GM12878 (cell line): ENCODE data around the gene SMIM22. TPM values are rescaled to one million over a fixed set of nuclear protein-coding genes. Genes with fewer than 3 reads are reported as not detected.

Source experiments
- ATAC-seq: fragments of 200-7000 bp; cut with Tn5 transposase; 3 replicates; pipeline ENCODE4 v1.9.1; 2020; ENCODE audit warnings: mild to moderate bottlenecking, moderate library complexity
- BruUV-seq: library from RNA; stranded (reverse); fragments of 400-500 nt; replicated peaks from 2 replicates; lab custom pipeline; 2021; lab: Mats Ljungman, UMichigan
- CTCF ChIA-PET: fragments of 300-600 bp; sonication (Branson Sonifier 250); formaldehyde crosslinking; extraction: SDS; loops from one replicate; lab custom pipeline; 2021; ENCODE audit warnings: inconsistent platforms; lab: Yijun Ruan, JAX
- POLR2A ChIA-PET: fragments of 350-600 bp; formaldehyde crosslinking; extraction: SDS; loops from one replicate; lab custom pipeline; 2021; ENCODE audit warnings: inconsistent platforms; lab: Charles Lee
- RAD21 ChIA-PET: fragments of 300-600 bp; sonication (Branson Sonifier 250); formaldehyde crosslinking; loops from one replicate; lab custom pipeline; 2023; ENCODE audit warnings: antibody characterized with exemption; ENCODE audit not compliant: unreplicated experiment; lab: Charles Lee
- SMC1A ChIA-PET: fragments of 300-600 bp; sonication (Branson Sonifier 250); formaldehyde crosslinking; loops from one replicate; lab custom pipeline; 2023; ENCODE audit not compliant: unreplicated experiment, uncharacterized antibody; lab: Charles Lee
- DNase-seq: peaks from one replicate; pipeline ENCODE4 v3.0.0-alpha.2; 2011; ENCODE audit warnings: low read depth, low spot score
- FAIRE-seq: peaks from 3 replicates; lab custom pipeline; 2011; peaks lifted over from hg19 to GRCh38; lab: Jason Lieb, UNC
- H2AFZ ChIP-seq: 2 replicates; pipeline ENCODE4 v1.6.0; 2011; ENCODE audit warnings: low read depth, low read length, control low read depth; ENCODE audit not compliant: control insufficient read depth
- H3K27ac ChIP-seq: 2 replicates; pipeline ENCODE4 v1.5.1; 2011; ENCODE audit warnings: control low read depth; ENCODE audit not compliant: control insufficient read depth, insufficient read depth
- H3K27me3 ChIP-seq, 2 experiments: replicated peaks in 1 of 2; 2 replicates each; pipeline versions ENCODE4 v1.6.0 to v1.6.1; 2011; ENCODE audit warnings: low read length in 1 of 2; ENCODE audit not compliant: control insufficient read depth in 2 of 2, insufficient read depth in 2 of 2
- H3K36me3 ChIP-seq, 2 experiments: 2 replicates each; pipeline ENCODE4 v1.5.1; 2011; ENCODE audit warnings: low read length in 1 of 2; ENCODE audit not compliant: control insufficient read depth in 2 of 2, insufficient read depth in 2 of 2
- H3K4me1 ChIP-seq: 2 replicates; pipeline ENCODE4 v1.6.1; 2011; ENCODE audit warnings: mild to moderate bottlenecking, low read length, moderate library complexity, mixed read lengths; ENCODE audit not compliant: control insufficient read depth, insufficient read depth
- H3K4me2 ChIP-seq: 2 replicates; pipeline ENCODE4 v1.6.0; 2011; ENCODE audit warnings: control low read depth; ENCODE audit not compliant: control insufficient read depth, insufficient read depth
- H3K4me3 ChIP-seq: fragments of 200-600 bp; sonication (generic); 2 replicates; pipeline ENCODE4 v1.5.1; 2016
- H3K79me2 ChIP-seq: 2 replicates; pipeline ENCODE4 v1.6.0; 2011; ENCODE audit warnings: low read length; ENCODE audit not compliant: control insufficient read depth, insufficient read depth
- H3K9ac ChIP-seq: 2 replicates; pipeline ENCODE4 v1.8.0; 2011; ENCODE audit warnings: low read length, control low read depth, mixed read lengths; ENCODE audit not compliant: control insufficient read depth, insufficient read depth
- H3K9me3 ChIP-seq: replicated peaks from 3 replicates; pipeline ENCODE4 v1.5.1; 2011; ENCODE audit warnings: mild to moderate bottlenecking, low read length; ENCODE audit not compliant: control insufficient read depth, insufficient read depth
- H4K20me1 ChIP-seq: 2 replicates; pipeline ENCODE4 v1.6.0; 2011; ENCODE audit not compliant: control insufficient read depth, insufficient read depth
- ATF7 ChIP-seq: fragments of 450-650 bp; IDR thresholded peaks from 2 replicates; pipeline ENCODE4 v1.6.1; 2016; ENCODE audit warnings: low read depth, mild to moderate bottlenecking
- MEF2A ChIP-seq: IDR thresholded peaks from 2 replicates; pipeline ENCODE4 v1.6.1; 2011; ENCODE audit warnings: low read depth, mild to moderate bottlenecking, low read length, moderate library complexity; ENCODE audit not compliant: insufficient read depth
- POLR2AphosphoS5 ChIP-seq: IDR thresholded peaks from 2 replicates; pipeline ENCODE4 v1.6.1; 2011; ENCODE audit warnings: mild to moderate bottlenecking, low read length, inconsistent platforms
- SMAD1 ChIP-seq: fragments of 450-650 bp; IDR thresholded peaks from 2 replicates; pipeline ENCODE4 v1.6.1; 2018; ENCODE audit warnings: mild to moderate bottlenecking, low read depth; ENCODE audit not compliant: partially characterized antibody
- SUZ12 ChIP-seq: fragments of 200-600 bp; sonication (generic); IDR thresholded peaks from one replicate; pipeline ENCODE4 v1.6.1; 2018; ENCODE audit warnings: antibody characterized with exemption, mild to moderate bottlenecking; ENCODE audit not compliant: unreplicated experiment
- WGBS: methylation state at CpG from one replicate; pipeline ENCODE4 v1.1.6; 2016; ENCODE audit warnings: low lambda C conversion rate; ENCODE audit not compliant: insufficient replicate concordance, insufficient coverage; ENCODE audit errors: missing lambda C conversion rate; 5-methylcytosine and 5-hydroxymethylcytosine counted together
- in situ Hi-C: fragments of 300-500 bp; cut with MboI; formaldehyde crosslinking; loops from 9 replicates; pipeline ENCODE4 v1.14.3; 2018; ENCODE audit warnings: mixed read lengths
- intact Hi-C: fragments of 100-400 bp; cut with micrococcal nuclease; formaldehyde crosslinking; loops from one replicate; pipeline ENCODE4 v1.14.2; 2022; ENCODE audit not compliant: unreplicated experiment
- polyA plus RNA-seq, 11 experiments: library from polyadenylated mRNA; depleted of rRNA in 4 of 11; unstranded in 6 of 11; stranded (reverse) in 5 of 11; fragments of >200 nt; fragmentation: Nextera tagmentation in 4 of 11; fragmentation: Illumina TruSeq in 1 of 11; extraction: Ambion mirVana in 4 of 11; extraction: Trizol in 1 of 11; gene quantifications; 1 replicate in 1 of 11; 2 replicates in 10 of 11; pipeline versions ENCODE4 v1.2.1 to v1.2.3, GENCODE V29; 2011 to 2016; ENCODE audit warnings: inconsistent platforms in 2 of 11, missing spikeins in 2 of 11, low read depth in 1 of 11
- total RNA-seq, 4 experiments: library from RNA; depleted of rRNA in 3 of 4; stranded (reverse); fragments of >200 nt in 3 of 4; fragmentation: Illumina TruSeq in 1 of 4; extraction: Trizol in 1 of 4; gene quantifications; 2 replicates each; pipeline versions ENCODE4 v1.2.1 to v1.2.3, GENCODE V29; 2013 to 2021
- TF ChIP-seq, protein P1 (sequence below): IDR thresholded peaks from 2 replicates; pipeline ENCODE4 v1.6.1; 2012; ENCODE audit warnings: improper control_type of control experiment, low read depth, low read length; ENCODE audit not compliant: insufficient replicate concordance
- TF ChIP-seq, protein P2 (sequence below): fragments of 150-350 bp; IDR thresholded peaks from 2 replicates; pipeline ENCODE4 v1.6.1; 2014; ENCODE audit warnings: mild to moderate bottlenecking, low read depth, low read length

The SMIM22 gene
- total and polyA plus RNA-seq, 10 of the 15 experiments (the other 5 are each of a cell fraction or from before 2014, with no cell fraction given), result 0.83 TPM; not detected in 9

DNA sequence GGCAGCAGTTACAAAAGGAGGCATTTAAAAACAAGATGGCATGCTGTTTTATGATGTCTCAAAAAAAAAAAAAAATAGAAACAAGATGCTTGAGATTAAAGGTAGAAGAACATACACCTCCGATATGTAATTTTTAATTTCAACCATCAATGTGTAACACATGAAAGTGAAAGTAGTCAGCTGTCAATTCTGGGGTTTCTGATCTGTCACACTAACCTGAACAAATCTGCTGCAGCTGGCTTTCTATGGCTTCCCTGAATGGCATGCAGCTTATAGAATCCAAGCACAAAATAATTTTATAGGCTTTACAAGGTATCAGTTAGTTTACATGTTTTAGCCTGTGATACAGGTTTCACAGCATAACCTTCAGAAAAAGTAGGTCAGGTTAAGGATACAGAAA lies 38.4 kb downstream of the SMIM22 start (continued):
- TF ChIP-seq ATF7, result no peak
- TF ChIP-seq, protein P1, sequence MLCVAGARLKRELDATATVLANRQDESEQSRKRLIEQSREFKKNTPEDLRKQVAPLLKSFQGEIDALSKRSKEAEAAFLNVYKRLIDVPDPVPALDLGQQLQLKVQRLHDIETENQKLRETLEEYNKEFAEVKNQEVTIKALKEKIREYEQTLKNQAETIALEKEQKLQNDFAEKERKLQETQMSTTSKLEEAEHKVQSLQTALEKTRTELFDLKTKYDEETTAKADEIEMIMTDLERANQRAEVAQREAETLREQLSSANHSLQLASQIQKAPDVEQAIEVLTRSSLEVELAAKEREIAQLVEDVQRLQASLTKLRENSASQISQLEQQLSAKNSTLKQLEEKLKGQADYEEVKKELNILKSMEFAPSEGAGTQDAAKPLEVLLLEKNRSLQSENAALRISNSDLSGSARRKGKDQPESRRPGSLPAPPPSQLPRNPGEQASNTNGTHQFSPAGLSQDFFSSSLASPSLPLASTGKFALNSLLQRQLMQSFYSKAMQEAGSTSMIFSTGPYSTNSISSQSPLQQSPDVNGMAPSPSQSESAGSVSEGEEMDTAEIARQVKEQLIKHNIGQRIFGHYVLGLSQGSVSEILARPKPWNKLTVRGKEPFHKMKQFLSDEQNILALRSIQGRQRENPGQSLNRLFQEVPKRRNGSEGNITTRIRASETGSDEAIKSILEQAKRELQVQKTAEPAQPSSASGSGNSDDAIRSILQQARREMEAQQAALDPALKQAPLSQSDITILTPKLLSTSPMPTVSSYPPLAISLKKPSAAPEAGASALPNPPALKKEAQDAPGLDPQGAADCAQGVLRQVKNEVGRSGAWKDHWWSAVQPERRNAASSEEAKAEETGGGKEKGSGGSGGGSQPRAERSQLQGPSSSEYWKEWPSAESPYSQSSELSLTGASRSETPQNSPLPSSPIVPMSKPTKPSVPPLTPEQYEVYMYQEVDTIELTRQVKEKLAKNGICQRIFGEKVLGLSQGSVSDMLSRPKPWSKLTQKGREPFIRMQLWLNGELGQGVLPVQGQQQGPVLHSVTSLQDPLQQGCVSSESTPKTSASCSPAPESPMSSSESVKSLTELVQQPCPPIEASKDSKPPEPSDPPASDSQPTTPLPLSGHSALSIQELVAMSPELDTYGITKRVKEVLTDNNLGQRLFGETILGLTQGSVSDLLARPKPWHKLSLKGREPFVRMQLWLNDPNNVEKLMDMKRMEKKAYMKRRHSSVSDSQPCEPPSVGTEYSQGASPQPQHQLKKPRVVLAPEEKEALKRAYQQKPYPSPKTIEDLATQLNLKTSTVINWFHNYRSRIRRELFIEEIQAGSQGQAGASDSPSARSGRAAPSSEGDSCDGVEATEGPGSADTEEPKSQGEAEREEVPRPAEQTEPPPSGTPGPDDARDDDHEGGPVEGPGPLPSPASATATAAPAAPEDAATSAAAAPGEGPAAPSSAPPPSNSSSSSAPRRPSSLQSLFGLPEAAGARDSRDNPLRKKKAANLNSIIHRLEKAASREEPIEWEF, result no peak
- TF ChIP-seq, protein P2, sequence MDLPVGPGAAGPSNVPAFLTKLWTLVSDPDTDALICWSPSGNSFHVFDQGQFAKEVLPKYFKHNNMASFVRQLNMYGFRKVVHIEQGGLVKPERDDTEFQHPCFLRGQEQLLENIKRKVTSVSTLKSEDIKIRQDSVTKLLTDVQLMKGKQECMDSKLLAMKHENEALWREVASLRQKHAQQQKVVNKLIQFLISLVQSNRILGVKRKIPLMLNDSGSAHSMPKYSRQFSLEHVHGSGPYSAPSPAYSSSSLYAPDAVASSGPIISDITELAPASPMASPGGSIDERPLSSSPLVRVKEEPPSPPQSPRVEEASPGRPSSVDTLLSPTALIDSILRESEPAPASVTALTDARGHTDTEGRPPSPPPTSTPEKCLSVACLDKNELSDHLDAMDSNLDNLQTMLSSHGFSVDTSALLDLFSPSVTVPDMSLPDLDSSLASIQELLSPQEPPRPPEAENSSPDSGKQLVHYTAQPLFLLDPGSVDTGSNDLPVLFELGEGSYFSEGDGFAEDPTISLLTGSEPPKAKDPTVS, result no peak
- TF ChIP-seq MEF2A, result no peak
- no peak for TF ChIP-seq SMAD1
- TF ChIP-seq, all 136 proteins: peak for 2

DNA sequence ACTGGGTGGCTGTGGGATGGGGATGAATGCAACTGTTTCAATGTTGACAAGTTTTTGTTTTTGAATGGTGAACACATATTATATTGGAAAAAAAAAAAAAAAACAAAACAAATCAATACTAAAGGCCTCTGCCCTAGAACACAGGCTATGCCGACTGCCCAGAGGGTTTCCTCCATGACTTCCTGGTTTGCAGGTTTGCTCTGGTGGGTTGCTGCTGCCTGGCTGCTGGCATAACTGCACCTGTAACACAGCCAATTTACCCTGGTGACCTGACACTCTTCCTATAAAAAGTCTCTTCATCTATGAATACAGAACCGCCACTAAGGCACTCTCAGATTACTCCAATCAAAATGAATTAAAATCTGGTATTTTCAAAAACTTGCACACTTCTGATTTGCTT lies 41.6 kb downstream of the SMIM22 start:
- no peaks in the 10 kb centered on the region for H3K79me2 ChIP-seq
- H3K4me2 ChIP-seq, result no peak overlapping the region
- TF ChIP-seq SUZ12 (no peak), POLR2AphosphoS5 (0 out of 2 replicates have a peak, but pooled peaks have one; percentile 30)
- H4K20me1 ChIP-seq, result no peaks in the 10 kb centered on the region
- H3K27me3 ChIP-seq, result no peaks in the 10 kb centered on the region
- intact Hi-C loops (no loop called here), in situ Hi-C loops (no loop called here)
- H3K36me3 ChIP-seq, result peaks cover 9 to 34% of the 10 kb centered on the region in 2 experiments
- no peak overlapping the region for H2AFZ ChIP-seq
- H3K4me3 ChIP-seq, result no peak overlapping the region
- SMC1A ChIA-PET, result interaction anchor here (0.9 kb wide), 1 partner anchor 100 kb away, joined by 3 read pairs; no protein-coding TSS in a partner anchor
- no peaks in the 10 kb centered on the region for H3K9me3 ChIP-seq
- FAIRE-seq (no peak), DNase-seq (no peak), ATAC-seq (no peak)
- BruUV-seq, result no TSS peak
- WGBS, result 100% methylated on average over 2 of the region's 2 CpGs
- H3K4me1 ChIP-seq, result peaks cover 10% of the 10 kb centered on the region
- H3K27ac ChIP-seq, result no peak overlapping the region
- RAD21 ChIA-PET, result interaction anchor here (1.5 kb wide), 1 partner anchor 102 kb away, joined by 4 read pairs; the partner anchor contains the start of genes ANKS3 and DNAAF8
- CTCF ChIA-PET, result no interaction called here
- POLR2A ChIA-PET, result no interaction called here
- H3K9ac ChIP-seq, result no peak overlapping the region
